MM.1S (cell line): ENCODE data around the gene SPESP1.

Experiments used
- CTCF ChIP-seq: fragments of 300-600 bp; sonication (generic); IDR thresholded peaks from 2 replicates; pipeline ENCODE4 v1.5.1; 2016; ENCODE audit warnings: antibody characterized with exemption, low read length, mixed read lengths
- EZH2 ChIP-seq: fragments of 300-600 bp; sonication (generic); optimal IDR thresholded peaks from 2 replicates; pipeline ENCODE3; 2017; ENCODE audit warnings: low read depth, mild to moderate bottlenecking, antibody characterized with exemption, low read length, mixed read lengths

DNA sequence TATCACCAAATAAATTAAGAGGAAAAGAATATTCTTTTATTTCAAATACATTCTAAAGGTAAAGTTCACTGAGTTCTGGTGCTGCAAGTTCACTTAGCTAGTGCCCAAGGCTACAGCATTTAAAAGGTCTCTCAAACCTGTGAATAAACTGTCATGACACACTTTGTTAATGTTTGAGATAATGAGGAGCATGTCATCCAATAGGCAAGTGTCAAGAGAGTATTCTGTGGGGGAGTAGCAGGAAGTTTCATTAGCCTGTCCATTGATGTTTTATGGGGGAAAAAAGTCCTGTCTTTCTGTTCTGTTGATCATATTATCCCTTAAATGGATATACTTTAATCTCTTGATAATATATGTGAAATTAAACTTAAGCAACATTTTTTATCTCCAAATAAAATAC, 4.0 kb downstream of the SPESP1 start:
- TF ChIP-seq CTCF (no peak), EZH2 (no peak)
